HFFc6 (cell line): ENCODE data around the gene SNF8. TPM values are rescaled to one million over a fixed set of nuclear protein-coding genes. Genes with fewer than 3 reads are reported as not detected.
A peak's percentile ranks its signal among the peaks of the same experiment; 100 is the strongest.

ENCODE experiments used
- DNase-seq: peaks from one replicate; pipeline ENCODE4 v3.0.0-alpha.2; 2018
- H3K27ac Mint-ChIP-seq: 2 replicates; pipeline ENCODE4 v1.8.0; 2020; ENCODE audit warnings: mild to moderate bottlenecking, mixed read lengths
- H3K27me3 Mint-ChIP-seq: 2 replicates; pipeline ENCODE4 v1.8.0; 2021; ENCODE audit warnings: mild to moderate bottlenecking, moderate library complexity, mixed read lengths; ENCODE audit not compliant: insufficient read depth
- H3K36me3 Mint-ChIP-seq: 2 replicates; pipeline ENCODE4 v1.8.0; 2021; ENCODE audit warnings: low read depth, mixed read lengths
- H3K4me1 Mint-ChIP-seq: 2 replicates; pipeline ENCODE4 v1.8.0; 2020; ENCODE audit warnings: low read depth, mixed read lengths
- H3K4me3 Mint-ChIP-seq: 2 replicates; pipeline ENCODE4 v1.8.0; 2020; ENCODE audit warnings: mild to moderate bottlenecking, moderate library complexity, mixed read lengths
- H3K9me3 Mint-ChIP-seq: 2 replicates; pipeline ENCODE4 v1.8.0; 2020; ENCODE audit warnings: mild to moderate bottlenecking, mixed read lengths
- CTCF ChIP-seq: fragments of 200-600 bp; sonication (generic); IDR thresholded peaks from 2 replicates; pipeline ENCODE4 v1.5.0; 2021; ENCODE audit warnings: antibody characterized with exemption, mild to moderate bottlenecking
- total RNA-seq, 6 experiments: library from RNA; stranded (reverse); fragmentation: NEBNext Ultra II Directional; extraction: Animal tissue kit (Norgen Biotek cat#: 25700); gene quantifications; 2 replicates in 1 of 6; 3 replicates in 5 of 6; pipeline ENCODE4 v1.2.3, GENCODE V29; 2021

SNF8 gene
- total RNA-seq, 6 experiments from 2014 or later = 131 to 176 (median 157) TPM

GRCh38 chr17:48908047-48908843, 36.4 kb downstream of the SNF8 start, which contains the start of gene UBE2Z:
Gene UBE2Z (plus strand): TSS chr17:48908407. CDS start chr17:48908504, 97 bp downstream.
- peak; percentile 46; the same call in 1 of the 2 replicates for TF ChIP-seq CTCF
- Mint-ChIP-seq H3K27me3 (no peaks in the 10 kb centered on the region; the same call in 1 of the 2 replicates), H3K27ac (peak within 1 kb of the TSS; percentile 99), H3K4me3 (peak within 1 kb of the TSS; percentile 96), H3K4me1 (peaks cover 39% of the 10 kb centered on the region), H3K36me3 (peaks cover 38% of the 10 kb centered on the region), H3K9me3 (no peaks in the 10 kb centered on the region)
- peak; percentile 87 for DNase-seq

- peak overlapping the region; percentile 89 for H3K4me3 Mint-ChIP-seq
- peaks cover 35% of the 10 kb centered on the region for H3K36me3 Mint-ChIP-seq
- DNase-seq = peak; percentile 75
- no peaks in the 10 kb centered on the region; the same call in 1 of the 2 replicates for H3K27me3 Mint-ChIP-seq
- H3K4me1 Mint-ChIP-seq = peaks cover 34% of the 10 kb centered on the region
- no peak for TF ChIP-seq CTCF
- H3K9me3 Mint-ChIP-seq = no peaks in the 10 kb centered on the region
- H3K27ac Mint-ChIP-seq = peak overlapping the region; percentile 99
These were observed 37.0 kb downstream of the SNF8 start for GRCh38 chr17:48907713-48908046.

GRCh38 chr17:48905987-48906515, 38.6 kb downstream of the SNF8 start:
- no peaks in the 10 kb centered on the region for H3K9me3 Mint-ChIP-seq
- no peaks in the 10 kb centered on the region; the same call in 1 of the 2 replicates for H3K27me3 Mint-ChIP-seq
- peaks cover 19% of the 10 kb centered on the region for H3K36me3 Mint-ChIP-seq
- no peak for TF ChIP-seq CTCF
- H3K4me1 Mint-ChIP-seq = peaks cover 18% of the 10 kb centered on the region
- H3K4me3 Mint-ChIP-seq = no peak overlapping the region
- peak overlapping the region; percentile 53; the same call in 1 of the 2 replicates for H3K27ac Mint-ChIP-seq
- no peak for DNase-seq

- Mint-ChIP-seq H3K27me3 (no peaks in the 10 kb centered on the region; the same call in 1 of the 2 replicates), H3K4me3 (no peak overlapping the region), H3K27ac (no peak overlapping the region), H3K4me1 (peaks cover 12% of the 10 kb centered on the region), H3K36me3 (peaks cover 9% of the 10 kb centered on the region), H3K9me3 (no peaks in the 10 kb centered on the region)
- DNase-seq = no peak
- TF ChIP-seq CTCF = no peak
These were observed 40.2 kb downstream of the SNF8 start for GRCh38 chr17:48904428-48904827.

- H3K36me3 Mint-ChIP-seq = peaks cover 6% of the 10 kb centered on the region; the same call in 1 of the 2 replicates
- DNase-seq = no peak
- no peaks in the 10 kb centered on the region for H3K9me3 Mint-ChIP-seq
- H3K27me3 Mint-ChIP-seq = no peaks in the 10 kb centered on the region
- peaks cover 11% of the 10 kb centered on the region for H3K4me1 Mint-ChIP-seq
- no peak overlapping the region for H3K4me3 Mint-ChIP-seq
- no peak overlapping the region for H3K27ac Mint-ChIP-seq
- TF ChIP-seq CTCF = no peak
These were observed 41.2 kb downstream of the SNF8 start for GRCh38 chr17:48903401-48903800.
